GM12874 (cell line): Measurements from ENCODE around the gene PTGDS.

Source experiments
- TF ChIP-seq, protein P1 (sequence below): IDR thresholded peaks from 2 replicates; pipeline ENCODE4 v1.5.1; 2011; ENCODE audit warnings: low read depth, mild to moderate bottlenecking, control low read depth, low read length, moderate library complexity; ENCODE audit not compliant: insufficient read depth

Gene PTGDS

DNA sequence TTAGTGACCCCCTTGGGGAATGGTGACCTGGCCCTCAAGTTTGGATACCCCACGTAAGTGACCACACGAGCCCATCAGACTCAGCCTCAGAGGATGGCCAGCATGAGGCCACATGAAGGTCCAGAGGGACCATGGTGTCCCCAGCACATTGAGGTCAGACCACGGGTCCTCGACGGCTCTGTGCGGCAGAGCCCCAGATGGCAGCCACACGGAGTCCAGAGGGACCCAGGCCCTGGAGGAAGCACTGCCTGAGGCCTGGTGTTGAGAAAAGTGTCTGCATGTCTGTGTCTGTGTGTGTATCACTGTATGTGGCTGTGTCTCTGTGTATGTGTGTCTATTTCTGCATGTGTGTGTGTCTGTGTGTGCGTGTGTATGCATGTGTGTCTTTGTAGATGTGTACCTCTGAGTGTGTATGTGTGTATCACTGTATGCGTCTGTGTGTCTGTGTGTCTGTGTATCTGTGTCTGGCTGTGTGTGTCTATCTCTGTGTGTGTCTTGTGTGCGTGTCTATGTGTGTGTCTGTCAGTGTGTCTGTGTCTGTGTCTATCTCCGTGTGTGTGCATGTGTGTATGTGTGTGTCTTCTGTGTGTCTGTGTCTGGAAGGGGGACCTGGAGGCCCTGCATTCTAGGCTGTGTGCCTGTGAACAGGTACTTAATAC, 6.5 kb downstream of the PTGDS start:
- TF ChIP-seq, protein P1, sequence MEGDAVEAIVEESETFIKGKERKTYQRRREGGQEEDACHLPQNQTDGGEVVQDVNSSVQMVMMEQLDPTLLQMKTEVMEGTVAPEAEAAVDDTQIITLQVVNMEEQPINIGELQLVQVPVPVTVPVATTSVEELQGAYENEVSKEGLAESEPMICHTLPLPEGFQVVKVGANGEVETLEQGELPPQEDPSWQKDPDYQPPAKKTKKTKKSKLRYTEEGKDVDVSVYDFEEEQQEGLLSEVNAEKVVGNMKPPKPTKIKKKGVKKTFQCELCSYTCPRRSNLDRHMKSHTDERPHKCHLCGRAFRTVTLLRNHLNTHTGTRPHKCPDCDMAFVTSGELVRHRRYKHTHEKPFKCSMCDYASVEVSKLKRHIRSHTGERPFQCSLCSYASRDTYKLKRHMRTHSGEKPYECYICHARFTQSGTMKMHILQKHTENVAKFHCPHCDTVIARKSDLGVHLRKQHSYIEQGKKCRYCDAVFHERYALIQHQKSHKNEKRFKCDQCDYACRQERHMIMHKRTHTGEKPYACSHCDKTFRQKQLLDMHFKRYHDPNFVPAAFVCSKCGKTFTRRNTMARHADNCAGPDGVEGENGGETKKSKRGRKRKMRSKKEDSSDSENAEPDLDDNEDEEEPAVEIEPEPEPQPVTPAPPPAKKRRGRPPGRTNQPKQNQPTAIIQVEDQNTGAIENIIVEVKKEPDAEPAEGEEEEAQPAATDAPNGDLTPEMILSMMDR = no peak

DNA sequence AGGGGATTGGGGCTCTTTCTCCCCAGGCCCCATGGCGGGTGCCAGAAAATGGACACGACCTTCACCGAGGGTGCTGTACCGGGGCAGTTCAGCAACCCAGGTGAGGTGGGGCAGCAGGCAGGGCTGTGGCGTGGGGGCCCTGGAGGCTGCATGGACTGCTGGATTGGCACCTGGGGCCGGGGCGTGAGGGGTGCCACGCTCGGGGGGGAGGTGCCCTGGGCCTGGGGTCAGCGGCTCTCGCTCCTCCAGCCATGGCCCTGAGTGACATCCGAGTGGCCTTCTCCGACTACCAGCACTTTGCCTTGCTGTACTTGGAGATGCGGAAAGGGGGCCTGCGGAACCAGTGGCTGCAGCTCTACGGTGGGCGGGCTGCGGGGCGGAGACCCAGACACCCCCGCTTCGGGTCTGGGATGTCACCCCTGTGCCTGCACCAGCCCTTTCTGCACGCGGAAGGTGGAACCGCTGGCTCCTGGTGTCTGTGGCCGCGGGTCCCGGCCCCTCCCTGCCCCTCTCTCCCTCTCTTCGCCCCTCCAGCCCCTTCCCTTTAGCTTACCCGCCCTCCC, 7.2 kb downstream of the PTGDS start:
- TF ChIP-seq, protein P1 = no peak

DNA sequence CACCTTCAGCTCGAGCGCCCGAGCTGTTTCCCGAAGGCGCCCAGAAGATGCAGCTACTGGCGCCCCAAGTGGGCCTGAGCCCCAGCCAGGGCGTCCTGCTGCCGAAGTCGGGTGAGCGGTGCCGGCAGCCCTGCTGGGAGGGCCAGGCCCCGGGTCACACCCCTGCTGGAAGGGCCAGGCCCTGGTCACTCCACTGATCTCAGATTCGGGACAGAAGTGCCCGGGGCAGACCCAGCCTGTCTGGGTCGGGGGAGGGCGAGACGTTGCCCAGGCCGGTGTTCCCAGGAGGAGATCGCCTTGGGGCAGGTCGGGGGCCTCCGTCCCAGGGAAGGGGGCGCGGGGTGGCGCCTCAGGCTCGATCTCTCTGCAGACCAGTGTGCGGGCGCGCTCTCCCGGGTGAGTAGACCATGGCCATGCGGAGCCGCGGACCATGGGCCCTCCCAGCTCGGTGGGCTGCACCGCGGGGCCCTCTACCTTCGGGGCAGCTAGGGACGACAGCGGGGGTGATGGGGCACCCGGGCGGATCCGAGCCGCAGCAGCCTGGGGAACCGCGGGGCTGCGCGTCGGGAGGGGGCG, 7.8 kb downstream of the PTGDS start:
- TF ChIP-seq, protein P1 = no peak

DNA sequence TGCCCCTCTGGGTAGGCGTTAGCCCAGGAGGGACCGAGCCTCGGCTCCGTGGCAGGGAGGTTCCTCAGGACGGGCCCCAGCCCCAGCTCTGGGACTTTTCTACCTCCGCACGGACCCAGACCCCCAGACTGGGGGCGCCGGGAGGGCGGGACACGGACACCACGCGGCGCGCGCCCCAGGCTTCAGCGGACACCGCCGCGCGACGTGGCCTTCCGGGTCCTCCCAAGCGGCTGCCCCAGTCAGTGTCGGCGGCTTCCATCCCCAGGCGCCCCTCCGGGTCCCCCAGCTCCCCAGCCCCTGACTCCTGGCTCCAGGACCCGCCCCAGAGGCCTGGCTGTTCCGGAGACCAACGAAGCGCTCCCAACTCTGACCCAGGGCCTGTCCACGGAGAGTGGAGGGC, 8.5 kb downstream of the PTGDS start:
- TF ChIP-seq, protein P1 = no peak

DNA sequence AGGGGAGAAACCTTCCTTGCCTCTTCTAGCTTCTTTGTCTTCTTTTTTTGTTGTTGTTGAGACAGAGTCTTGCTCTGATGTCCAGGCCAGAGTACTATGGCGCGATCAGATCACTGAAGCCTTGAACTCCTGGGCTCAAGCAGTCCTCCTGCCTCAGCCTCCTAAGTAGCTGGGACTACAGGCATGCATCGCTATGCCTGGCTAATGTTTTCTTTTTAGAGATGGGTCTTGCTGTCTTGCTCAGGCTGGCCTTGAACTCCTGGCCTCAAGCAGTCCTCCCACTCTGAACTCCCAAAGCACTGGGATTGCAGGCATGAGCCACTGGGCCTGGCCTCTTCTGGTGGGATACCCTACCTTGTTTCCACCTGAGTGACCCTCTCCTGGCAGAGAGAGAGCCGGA, 11.6 kb downstream of the PTGDS start:
- TF ChIP-seq, protein P1 = no peak

DNA sequence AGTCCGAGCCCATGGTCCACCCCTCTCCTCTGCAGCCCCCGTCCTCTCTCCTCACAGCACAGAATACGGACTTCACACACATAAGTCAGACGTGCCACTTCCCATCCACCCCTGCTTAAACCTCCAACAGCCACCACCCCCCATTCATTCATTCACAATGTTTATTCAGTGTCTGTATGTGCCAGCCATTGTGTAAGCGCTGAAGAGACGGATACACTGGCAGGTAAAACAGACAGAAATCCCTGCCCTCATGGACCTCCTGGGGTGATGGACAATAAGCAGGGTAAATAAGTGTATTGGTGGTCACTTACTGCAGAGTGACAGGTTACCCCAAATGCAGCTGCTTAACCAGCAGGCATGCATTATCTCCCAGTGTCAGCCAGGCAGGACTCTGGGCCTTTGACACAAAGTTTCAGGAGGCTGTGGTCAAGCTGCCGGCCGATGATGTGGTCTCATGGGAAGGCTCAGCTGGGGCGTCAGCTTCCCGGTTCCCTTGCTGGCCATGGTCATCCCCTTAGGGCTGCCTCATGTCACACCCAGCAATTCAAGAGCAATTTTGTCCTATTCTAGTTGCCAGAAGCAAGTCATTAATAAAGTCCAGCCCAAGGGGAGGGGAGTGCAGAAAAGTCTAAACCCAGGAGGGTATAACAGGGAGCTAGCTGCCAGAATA, 13.1 kb downstream of the PTGDS start:
- TF ChIP-seq, protein P1 = no peak

DNA sequence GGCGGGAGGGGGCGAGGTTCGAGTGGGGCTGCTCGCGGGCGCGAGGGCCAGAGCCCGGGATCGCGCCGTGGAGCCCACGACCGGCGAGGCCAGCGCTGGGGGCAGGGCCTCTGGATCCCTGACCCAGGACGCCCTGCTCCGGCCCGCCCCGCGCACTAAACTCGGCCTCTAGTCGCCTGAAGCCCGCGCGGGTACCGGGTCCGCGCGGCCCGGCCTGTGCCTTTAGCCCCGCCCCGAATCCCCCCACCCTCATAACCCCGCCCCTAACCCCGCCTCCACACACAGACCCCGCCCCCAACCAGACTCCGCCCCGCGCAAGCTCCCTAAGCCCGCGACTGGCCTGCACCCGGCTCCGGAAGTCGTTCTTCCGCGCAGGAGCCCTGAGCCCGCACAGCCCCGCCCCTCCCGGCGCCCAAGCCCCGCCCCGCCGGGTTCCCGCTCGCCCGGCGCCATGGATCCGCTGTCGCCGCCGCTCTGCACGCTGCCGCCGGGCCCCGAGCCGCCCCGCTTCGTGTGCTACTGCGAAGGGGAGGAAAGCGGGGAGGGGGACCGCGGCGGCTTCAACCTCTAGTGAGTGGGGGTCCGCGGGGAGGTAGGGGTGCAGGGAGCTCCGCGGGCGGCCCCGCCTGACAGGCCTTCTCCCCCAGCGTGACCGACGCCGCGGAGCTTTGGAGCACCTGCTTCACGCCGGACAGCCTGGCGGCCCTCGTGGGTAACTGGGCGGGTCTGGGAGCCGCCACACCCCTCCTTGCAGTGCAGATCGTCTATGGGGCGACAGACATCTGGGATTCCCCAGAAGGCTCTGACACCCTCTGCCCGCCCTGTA, 14.9 kb downstream of the PTGDS start, which contains the start of gene PAXX:
Gene PAXX, plus strand, starts transcription at position 430 of the 826 bp plus-strand sequence. Its CDS starts 22 bp downstream, at position 452.
- TF ChIP-seq, protein P1 = no peak
